ENCODE measurements around the gene AQP9.

The AQP9 gene

GRCh38 chr15:58117619-58118018 is 20.6 kb upstream of the AQP9 start:
- Histone ChIP-seq H3K27ac (ENCODE audit: low read depth, low read length) (no peak overlapping the region), H3K36me3 (ENCODE audit: control insufficient read depth in 1 of 2, insufficient read depth in 2 of 2, low read length in 2 of 2) (peaks cover 0 to 2% of the 10 kb centered on the region in 2 experiments), H3K4me3 (ENCODE audit: low read depth, low read length) (no peak overlapping the region), H3K9ac (ENCODE audit: low read length) (no peak overlapping the region), H2BK5ac (ENCODE audit: low read depth, low read length, poor library complexity) (no peak overlapping the region), H3K14ac (ENCODE audit: low read length) (no peak overlapping the region), H3K27me3 (ENCODE audit: insufficient read depth, low read length) (no peaks in the 10 kb centered on the region), H2AFZ (ENCODE audit: insufficient read depth, low read length, poor library complexity) (no peak overlapping the region), H3K79me2 (ENCODE audit: control insufficient read depth, insufficient read depth, low read length, poor library complexity) (no peaks in the 10 kb centered on the region), H3K4me1 (ENCODE audit: control insufficient read depth in 1 of 2, insufficient read depth in 2 of 2, low read length in 2 of 2) (no peaks in the 10 kb centered on the region), H4K8ac (ENCODE audit: low read depth, low read length) (no peak overlapping the region), H4K12ac (ENCODE audit: low read depth, low read length) (no peak overlapping the region), H2AK5ac (ENCODE audit: low read length) (no peak overlapping the region), H3K4me2 (ENCODE audit: low read length) (no peak overlapping the region), H2BK12ac (ENCODE audit: low read length) (no peak overlapping the region), H3K9me3 (ENCODE audit: insufficient read depth, low read depth, low read length) (peaks cover under 1% of the 10 kb centered on the region), H3K18ac (ENCODE audit: low read length) (no peak overlapping the region), H3K23ac (ENCODE audit: low read length) (no peak overlapping the region), H3K4ac (ENCODE audit: low read depth, low read length) (no peak overlapping the region), H3K79me1 (ENCODE audit: low read length) (no peaks in the 10 kb centered on the region), H2BK120ac (ENCODE audit: insufficient read depth, low read length, poor library complexity) (no peak overlapping the region), H4K91ac (ENCODE audit: low read depth, low read length) (no peak overlapping the region)
- DNase-seq: no peak
- no CpG with 5 or more reads among the region's 1 CpG for WGBS (ENCODE audit: extremely low coverage, insufficient coverage, insufficient read length)

- Histone ChIP-seq H3K4me3 (ENCODE audit: low read depth, low read length) (no peak overlapping the region), H2AK5ac (ENCODE audit: low read length) (no peak overlapping the region), H2BK12ac (ENCODE audit: low read length) (no peak overlapping the region), H3K23ac (ENCODE audit: low read length) (no peak overlapping the region), H3K4me1 (ENCODE audit: control insufficient read depth in 1 of 2, insufficient read depth in 2 of 2, low read length in 2 of 2) (no peaks in the 10 kb centered on the region), H3K9ac (ENCODE audit: low read length) (no peak overlapping the region), H3K79me2 (ENCODE audit: control insufficient read depth, insufficient read depth, low read length, poor library complexity) (no peaks in the 10 kb centered on the region), H3K18ac (ENCODE audit: low read length) (no peak overlapping the region), H2AFZ (ENCODE audit: insufficient read depth, low read length, poor library complexity) (no peak overlapping the region), H3K79me1 (ENCODE audit: low read length) (no peaks in the 10 kb centered on the region), H3K4ac (ENCODE audit: low read depth, low read length) (no peak overlapping the region), H3K9me3 (ENCODE audit: insufficient read depth, low read depth, low read length) (no peaks in the 10 kb centered on the region), H3K4me2 (ENCODE audit: low read length) (no peak overlapping the region), H4K12ac (ENCODE audit: low read depth, low read length) (no peak overlapping the region), H3K36me3 (ENCODE audit: control insufficient read depth in 1 of 2, insufficient read depth in 2 of 2, low read length in 2 of 2) (peaks cover 0 to 2% of the 10 kb centered on the region in 2 experiments), H4K91ac (ENCODE audit: low read depth, low read length) (no peak overlapping the region), H3K27ac (ENCODE audit: low read depth, low read length) (no peak overlapping the region), H4K8ac (ENCODE audit: low read depth, low read length) (no peak overlapping the region), H3K14ac (ENCODE audit: low read length) (no peak overlapping the region), H2BK5ac (ENCODE audit: low read depth, low read length, poor library complexity) (no peak overlapping the region), H2BK120ac (ENCODE audit: insufficient read depth, low read length, poor library complexity) (no peak overlapping the region), H3K27me3 (ENCODE audit: insufficient read depth, low read length) (no peaks in the 10 kb centered on the region)
- no CpG with 5 or more reads among the region's 5 CpGs for WGBS (ENCODE audit: extremely low coverage, insufficient coverage, insufficient read length)
- no peak for DNase-seq
These were observed 19.9 kb upstream of the AQP9 start for GRCh38 chr15:58118272-58118671.

- no peak overlapping the region for H3K18ac ChIP-seq (ENCODE audit: low read length)
- no peak overlapping the region for H3K4me2 ChIP-seq (ENCODE audit: low read length)
- no peaks in the 10 kb centered on the region for H3K79me2 ChIP-seq (ENCODE audit: control insufficient read depth, insufficient read depth, low read length, poor library complexity)
- H4K8ac ChIP-seq (ENCODE audit: low read depth, low read length): no peak overlapping the region
- H3K9ac ChIP-seq (ENCODE audit: low read length): no peak overlapping the region
- no peak overlapping the region for H2BK5ac ChIP-seq (ENCODE audit: low read depth, low read length, poor library complexity)
- H3K36me3 ChIP-seq (ENCODE audit: control insufficient read depth in 1 of 2, insufficient read depth in 2 of 2, low read length in 2 of 2): peaks cover 0 to 2% of the 10 kb centered on the region in 2 experiments
- H3K4ac ChIP-seq (ENCODE audit: low read depth, low read length): no peak overlapping the region
- no peak overlapping the region for H3K4me3 ChIP-seq (ENCODE audit: low read depth, low read length)
- no peak overlapping the region for H3K27ac ChIP-seq (ENCODE audit: low read depth, low read length)
- H3K27me3 ChIP-seq (ENCODE audit: insufficient read depth, low read length): no peaks in the 10 kb centered on the region
- no peak overlapping the region for H3K23ac ChIP-seq (ENCODE audit: low read length)
- H2BK12ac ChIP-seq (ENCODE audit: low read length): no peak overlapping the region
- H4K12ac ChIP-seq (ENCODE audit: low read depth, low read length): no peak overlapping the region
- H3K79me1 ChIP-seq (ENCODE audit: low read length): no peaks in the 10 kb centered on the region
- no CpG with 5 or more reads among the region's 1 CpG for WGBS (ENCODE audit: extremely low coverage, insufficient coverage, insufficient read length)
- no peak overlapping the region for H3K14ac ChIP-seq (ENCODE audit: low read length)
- no peak overlapping the region for H2AK5ac ChIP-seq (ENCODE audit: low read length)
- no peaks in the 10 kb centered on the region for H3K9me3 ChIP-seq (ENCODE audit: insufficient read depth, low read depth, low read length)
- DNase-seq: no peak
- H2AFZ ChIP-seq (ENCODE audit: insufficient read depth, low read length, poor library complexity): no peak overlapping the region
- H3K4me1 ChIP-seq (ENCODE audit: control insufficient read depth in 1 of 2, insufficient read depth in 2 of 2, low read length in 2 of 2): no peaks in the 10 kb centered on the region
- no peak overlapping the region for H2BK120ac ChIP-seq (ENCODE audit: insufficient read depth, low read length, poor library complexity)
- no peak overlapping the region for H4K91ac ChIP-seq (ENCODE audit: low read depth, low read length)
These were observed 19.2 kb upstream of the AQP9 start for GRCh38 chr15:58119016-58119415.

GRCh38 chr15:58124585-58124984 is 13.6 kb upstream of the AQP9 start:
- H3K4ac ChIP-seq (ENCODE audit: low read depth, low read length): no peak overlapping the region
- H3K23ac ChIP-seq (ENCODE audit: low read length): no peak overlapping the region
- H2BK12ac ChIP-seq (ENCODE audit: low read length): no peak overlapping the region
- H3K18ac ChIP-seq (ENCODE audit: low read length): no peak overlapping the region
- H3K4me1 ChIP-seq (ENCODE audit: control insufficient read depth in 1 of 2, insufficient read depth in 2 of 2, low read length in 2 of 2): no peaks in the 10 kb centered on the region
- no peaks in the 10 kb centered on the region for H3K27me3 ChIP-seq (ENCODE audit: insufficient read depth, low read length)
- H2AK5ac ChIP-seq (ENCODE audit: low read length): no peak overlapping the region
- H3K14ac ChIP-seq (ENCODE audit: low read length): no peak overlapping the region
- no CpG with 5 or more reads among the region's 1 CpG for WGBS (ENCODE audit: extremely low coverage, insufficient coverage, insufficient read length)
- no peak for DNase-seq
- no peak overlapping the region for H2BK5ac ChIP-seq (ENCODE audit: low read depth, low read length, poor library complexity)
- no peak overlapping the region for H3K4me3 ChIP-seq (ENCODE audit: low read depth, low read length)
- no peak overlapping the region for H3K9ac ChIP-seq (ENCODE audit: low read length)
- H3K4me2 ChIP-seq (ENCODE audit: low read length): no peak overlapping the region
- peaks cover 5% of the 10 kb centered on the region for H3K9me3 ChIP-seq (ENCODE audit: insufficient read depth, low read depth, low read length)
- H2BK120ac ChIP-seq (ENCODE audit: insufficient read depth, low read length, poor library complexity): no peak overlapping the region
- no peaks in the 10 kb centered on the region for H3K36me3 ChIP-seq (ENCODE audit: control insufficient read depth in 1 of 2, insufficient read depth in 2 of 2, low read length in 2 of 2)
- no peak overlapping the region for H4K12ac ChIP-seq (ENCODE audit: low read depth, low read length)
- no peak overlapping the region for H4K91ac ChIP-seq (ENCODE audit: low read depth, low read length)
- H3K79me2 ChIP-seq (ENCODE audit: control insufficient read depth, insufficient read depth, low read length, poor library complexity): no peaks in the 10 kb centered on the region
- H2AFZ ChIP-seq (ENCODE audit: insufficient read depth, low read length, poor library complexity): no peak overlapping the region
- H4K8ac ChIP-seq (ENCODE audit: low read depth, low read length): no peak overlapping the region
- no peak overlapping the region for H3K27ac ChIP-seq (ENCODE audit: low read depth, low read length)
- H3K79me1 ChIP-seq (ENCODE audit: low read length): no peaks in the 10 kb centered on the region
